ENCODE measurements around the gene GALNT9.

GALNT9 gene

GRCh38 chr12:132324841-132325732 lies 4.3 kb downstream of the GALNT9 start:
- DNase-seq, result no peak

- DNase-seq, result no peak
Observed at GRCh38 chr12:132324173-132324572, 5.2 kb downstream of the GALNT9 start.

GRCh38 chr12:132323171-132324010 lies 6.0 kb downstream of the GALNT9 start:
- DNase-seq, result no peak

GRCh38 chr12:132322206-132323132 lies 6.9 kb downstream of the GALNT9 start:
- no peak for DNase-seq

GRCh38 chr12:132321321-132322118 lies 7.9 kb downstream of the GALNT9 start:
- peak; percentile 3 for DNase-seq

- peak; percentile 7 for DNase-seq
Observed at GRCh38 chr12:132320767-132321211, 8.6 kb downstream of the GALNT9 start.

- no peak for DNase-seq
Observed at GRCh38 chr12:132319991-132320570, 9.3 kb downstream of the GALNT9 start.

GRCh38 chr12:132319359-132319950 lies 9.9 kb downstream of the GALNT9 start:
- DNase-seq, result no peak

GRCh38 chr12:132318618-132319033 lies 10.8 kb downstream of the GALNT9 start:
- DNase-seq, result no peak

- peak; percentile 5 for DNase-seq
Observed at GRCh38 chr12:132318135-132318534, 11.3 kb downstream of the GALNT9 start.

- DNase-seq, result no peak
Observed at GRCh38 chr12:132317233-132317938, 12.0 kb downstream of the GALNT9 start.

- DNase-seq, result no peak
Observed at GRCh38 chr12:132316497-132317232, 12.7 kb downstream of the GALNT9 start.

GRCh38 chr12:132315951-132316350 lies 13.4 kb downstream of the GALNT9 start:
- peak; percentile 6 for DNase-seq

GRCh38 chr12:132315507-132315906 lies 13.9 kb downstream of the GALNT9 start:
- no peak for DNase-seq

GRCh38 chr12:132314516-132315233 lies 14.7 kb downstream of the GALNT9 start:
- DNase-seq, result no peak

- DNase-seq, result no peak
Observed at GRCh38 chr12:132314035-132314434, 15.4 kb downstream of the GALNT9 start.

- no peak for DNase-seq
Observed at GRCh38 chr12:132313182-132313581, 16.2 kb downstream of the GALNT9 start.

- DNase-seq, result no peak
Observed at GRCh38 chr12:132312516-132312915, 16.9 kb downstream of the GALNT9 start.
